ENCODE results near the gene SURF4.

The SURF4 gene

GRCh38 chr9:133402689-133403088, 26.8 kb upstream of the SURF4 start:
- no peak overlapping the region for H3K27ac Mint-ChIP-seq
- peaks cover 24% of the 10 kb centered on the region for H3K36me3 Mint-ChIP-seq (ENCODE audit: low read depth)
- DNase-seq = no peak
- no peaks in the 10 kb centered on the region for H3K27me3 Mint-ChIP-seq (ENCODE audit: low read depth, poor library complexity)
- H3K9me3 Mint-ChIP-seq = no peaks in the 10 kb centered on the region
- TF ChIP-seq CTCF (IDR thresholded peaks at IDR 0.05) = no peak
- no peak overlapping the region for H3K4me3 Mint-ChIP-seq
- H3K4me1 Mint-ChIP-seq = peaks cover 10% of the 10 kb centered on the region

- Mint-ChIP-seq H3K4me1 (peaks cover 16% of the 10 kb centered on the region), H3K27ac (no peak overlapping the region), H3K9me3 (no peaks in the 10 kb centered on the region), H3K4me3 (no peak overlapping the region), H3K36me3 (ENCODE audit: low read depth) (peaks cover 15% of the 10 kb centered on the region), H3K27me3 (ENCODE audit: low read depth, poor library complexity) (no peaks in the 10 kb centered on the region)
- TF ChIP-seq CTCF (IDR thresholded peaks at IDR 0.05) = no peak
- no peak for DNase-seq
These were observed 25.7 kb upstream of the SURF4 start for GRCh38 chr9:133401588-133401987.

- Mint-ChIP-seq H3K4me3 (no peak overlapping the region), H3K36me3 (ENCODE audit: low read depth) (peaks cover 2% of the 10 kb centered on the region), H3K4me1 (peaks cover 19% of the 10 kb centered on the region), H3K27ac (no peak overlapping the region), H3K9me3 (no peaks in the 10 kb centered on the region), H3K27me3 (ENCODE audit: low read depth, poor library complexity) (peaks cover 3% of the 10 kb centered on the region)
- no peak for DNase-seq
- no peak for TF ChIP-seq CTCF (IDR thresholded peaks at IDR 0.05)
These were observed 24.4 kb upstream of the SURF4 start for GRCh38 chr9:133400292-133400691.

- TF ChIP-seq CTCF (IDR thresholded peaks at IDR 0.05) = no peak
- no peak for DNase-seq
- Mint-ChIP-seq H3K27ac (no peak overlapping the region), H3K9me3 (no peaks in the 10 kb centered on the region), H3K36me3 (ENCODE audit: low read depth) (no peaks in the 10 kb centered on the region), H3K27me3 (ENCODE audit: low read depth, poor library complexity) (peaks cover 7% of the 10 kb centered on the region), H3K4me1 (peaks cover 20% of the 10 kb centered on the region), H3K4me3 (no peak overlapping the region)
These were observed 22.0 kb upstream of the SURF4 start for GRCh38 chr9:133397895-133398294.

- H3K4me1 Mint-ChIP-seq = peaks cover 20% of the 10 kb centered on the region
- H3K27me3 Mint-ChIP-seq (ENCODE audit: low read depth, poor library complexity) = peaks cover 8% of the 10 kb centered on the region
- peaks cover 1% of the 10 kb centered on the region for H3K9me3 Mint-ChIP-seq
- DNase-seq = no peak
- H3K4me3 Mint-ChIP-seq = no peak overlapping the region
- no peaks in the 10 kb centered on the region for H3K36me3 Mint-ChIP-seq (ENCODE audit: low read depth)
- TF ChIP-seq CTCF (IDR thresholded peaks at IDR 0.05) = no peak
- H3K27ac Mint-ChIP-seq = no peak overlapping the region
These were observed 21.5 kb upstream of the SURF4 start for GRCh38 chr9:133397370-133397769.

- Mint-ChIP-seq H3K27ac (no peak overlapping the region), H3K4me3 (no peak overlapping the region), H3K36me3 (ENCODE audit: low read depth) (no peaks in the 10 kb centered on the region), H3K27me3 (ENCODE audit: low read depth, poor library complexity) (peaks cover 12% of the 10 kb centered on the region), H3K9me3 (peaks cover 4% of the 10 kb centered on the region), H3K4me1 (peaks cover 20% of the 10 kb centered on the region)
- peak; percentile 38 for TF ChIP-seq CTCF (IDR thresholded peaks at IDR 0.05)
- DNase-seq = peak; percentile 61
These were observed 21.1 kb upstream of the SURF4 start for GRCh38 chr9:133396952-133397351.

Measured in nephron progenitor cell (in vitro differentiated cells).